ENCODE results near the gene TMEM234.

DNA sequence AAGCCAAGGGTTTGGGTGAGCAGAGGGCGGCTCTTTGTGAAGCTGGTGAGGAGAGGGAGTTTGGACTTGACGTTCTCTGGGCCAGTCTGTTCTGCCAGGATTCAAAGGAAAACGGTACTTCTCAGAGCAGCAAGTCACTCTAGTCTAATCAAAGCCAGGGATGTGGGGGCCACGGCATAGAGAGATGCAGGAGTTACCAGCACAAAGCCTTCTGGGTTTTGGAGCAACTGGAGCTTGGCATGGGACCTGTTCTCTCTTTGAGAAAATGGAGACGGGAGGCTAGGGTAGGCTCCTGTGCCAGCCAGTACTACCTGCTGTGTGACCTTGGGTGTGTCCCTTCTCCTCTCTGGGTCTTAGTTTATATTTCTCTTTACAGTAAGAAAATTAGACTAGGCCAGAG, 40.6 kb downstream of the TMEM234 start:
- TF ChIP-seq, protein P1, sequence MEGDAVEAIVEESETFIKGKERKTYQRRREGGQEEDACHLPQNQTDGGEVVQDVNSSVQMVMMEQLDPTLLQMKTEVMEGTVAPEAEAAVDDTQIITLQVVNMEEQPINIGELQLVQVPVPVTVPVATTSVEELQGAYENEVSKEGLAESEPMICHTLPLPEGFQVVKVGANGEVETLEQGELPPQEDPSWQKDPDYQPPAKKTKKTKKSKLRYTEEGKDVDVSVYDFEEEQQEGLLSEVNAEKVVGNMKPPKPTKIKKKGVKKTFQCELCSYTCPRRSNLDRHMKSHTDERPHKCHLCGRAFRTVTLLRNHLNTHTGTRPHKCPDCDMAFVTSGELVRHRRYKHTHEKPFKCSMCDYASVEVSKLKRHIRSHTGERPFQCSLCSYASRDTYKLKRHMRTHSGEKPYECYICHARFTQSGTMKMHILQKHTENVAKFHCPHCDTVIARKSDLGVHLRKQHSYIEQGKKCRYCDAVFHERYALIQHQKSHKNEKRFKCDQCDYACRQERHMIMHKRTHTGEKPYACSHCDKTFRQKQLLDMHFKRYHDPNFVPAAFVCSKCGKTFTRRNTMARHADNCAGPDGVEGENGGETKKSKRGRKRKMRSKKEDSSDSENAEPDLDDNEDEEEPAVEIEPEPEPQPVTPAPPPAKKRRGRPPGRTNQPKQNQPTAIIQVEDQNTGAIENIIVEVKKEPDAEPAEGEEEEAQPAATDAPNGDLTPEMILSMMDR (IDR thresholded peaks at IDR 0.05; ENCODE audit: control extremely low read depth in 1 of 3, insufficient read depth in 1 of 3, low read depth in 1 of 3, low read length in 3 of 3) = no peak
- TF ChIP-seq ASH2L (IDR thresholded peaks at IDR 0.05; ENCODE audit: low read length) (no peak), JUND (IDR thresholded peaks at IDR 0.05; ENCODE audit: low read length) (no peak), POLR2AphosphoS5 (IDR thresholded peaks at IDR 0.05; ENCODE audit: low read depth, low read length) (no peak), POLR2A (IDR thresholded peaks at IDR 0.05; ENCODE audit: control extremely low read depth in 1 of 2, low read depth in 2 of 2, low read length in 2 of 2) (no peak), TCF12 (IDR thresholded peaks at IDR 0.05; ENCODE audit: low read depth, low read length) (no peak), SIN3A (conservative IDR thresholded peaks at IDR 0.05 in 1 of 2, IDR thresholded peaks at IDR 0.05 in 1 of 2; ENCODE audit: low read depth in 1 of 2, low read length in 2 of 2) (no peak), TAF1 (IDR thresholded peaks at IDR 0.05; ENCODE audit: low read depth, low read length) (no peak), RAD21 (IDR thresholded peaks at IDR 0.05 in 1 of 2, conservative IDR thresholded peaks at IDR 0.05 in 1 of 2; ENCODE audit: low read depth in 2 of 2, low read length in 2 of 2) (no peak)
- TF ChIP-seq, protein P2, sequence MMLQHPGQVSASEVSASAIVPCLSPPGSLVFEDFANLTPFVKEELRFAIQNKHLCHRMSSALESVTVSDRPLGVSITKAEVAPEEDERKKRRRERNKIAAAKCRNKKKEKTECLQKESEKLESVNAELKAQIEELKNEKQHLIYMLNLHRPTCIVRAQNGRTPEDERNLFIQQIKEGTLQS (IDR thresholded peaks at IDR 0.05; ENCODE audit: insufficient read depth, low read depth, low read length) = no peak

Measured in H1 (cell line).